HUES64 (cell line): Measurements from ENCODE around the gene KCNQ1.

Experiments
- H3K27ac ChIP-seq: 2 replicates; pipeline ENCODE4 v1.7.0; 2013; ENCODE audit warnings: low read depth, low read length, inconsistent platforms
- H3K27me3 ChIP-seq: 2 replicates; pipeline ENCODE4 v1.6.1; 2013; ENCODE audit warnings: mild to moderate bottlenecking, low read length; ENCODE audit not compliant: insufficient read depth
- H3K36me3 ChIP-seq: 2 replicates; pipeline ENCODE4 v1.6.1; 2013; ENCODE audit warnings: mild to moderate bottlenecking, low read length; ENCODE audit not compliant: insufficient read depth
- H3K4me1 ChIP-seq: 2 replicates; pipeline ENCODE4 v1.6.1; 2013; ENCODE audit warnings: mild to moderate bottlenecking, low read length, moderate library complexity; ENCODE audit not compliant: insufficient read depth
- H3K4me3 ChIP-seq: 2 replicates; pipeline ENCODE4 v1.5.1; 2013; ENCODE audit warnings: mild to moderate bottlenecking, low read length, moderate library complexity
- H3K9ac ChIP-seq: 2 replicates; pipeline ENCODE4 v1.6.1; 2013; ENCODE audit warnings: mild to moderate bottlenecking, low read depth, low read length
- H3K9me3 ChIP-seq: 2 replicates; pipeline ENCODE4 v1.6.1; 2013; ENCODE audit warnings: low read depth, low read length; ENCODE audit not compliant: insufficient read depth
- WGBS: fragments of 150-250, 120-280 bp; methylation state at CpG from one replicate; pipeline ENCODE4 v1.1.7; 2013; ENCODE audit warnings: missing lambda C conversion rate; 5-methylcytosine and 5-hydroxymethylcytosine counted together

Gene KCNQ1

DNA sequence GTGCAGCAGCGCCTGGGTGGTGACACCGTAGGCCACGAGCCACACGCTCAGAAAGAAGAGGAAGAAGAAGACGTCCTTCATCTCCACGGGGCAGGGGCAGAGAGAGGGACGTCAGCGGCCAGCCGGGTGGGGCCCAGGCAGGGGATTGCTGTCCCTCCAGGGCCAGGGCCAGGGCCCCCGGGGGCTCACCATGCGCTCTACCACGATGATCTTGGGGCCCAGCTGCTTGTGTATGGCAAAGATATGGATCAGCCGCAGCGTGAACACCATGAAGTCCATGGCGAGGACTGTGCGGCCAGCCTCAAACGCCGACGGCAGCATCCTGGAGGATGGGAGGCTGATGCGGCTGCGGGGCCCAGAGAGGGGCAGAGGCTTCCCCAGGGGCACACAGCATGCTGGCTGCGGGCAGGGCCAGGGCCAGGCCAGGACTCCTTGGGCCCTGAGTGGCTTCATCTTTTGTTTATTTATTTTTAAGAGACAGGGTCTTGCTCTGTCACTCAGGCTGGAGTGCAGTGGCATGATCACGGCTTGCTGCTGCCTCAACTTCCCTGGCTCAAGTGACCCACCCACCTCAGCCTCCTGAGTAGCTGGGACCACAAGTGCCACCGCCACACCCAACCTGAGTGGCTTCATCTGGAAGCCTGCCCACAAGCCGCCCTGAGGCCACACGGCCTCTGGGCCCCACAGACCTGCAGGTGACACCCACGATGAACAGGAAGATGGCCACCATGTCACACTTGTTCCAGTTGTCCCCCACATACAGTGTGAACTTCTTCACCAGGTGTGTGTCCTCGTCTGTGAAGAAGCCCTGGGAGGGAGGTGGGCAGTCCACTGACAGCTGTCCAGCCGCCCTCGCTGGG, 33.1 kb upstream of the KCNQ1 start:
- Histone ChIP-seq H3K36me3 (no peaks in the 10 kb centered on the region), H3K4me3 (no peak overlapping the region), H3K4me1 (no peaks in the 10 kb centered on the region), H3K9ac (no peak overlapping the region), H3K27ac (no peak overlapping the region), H3K9me3 (no peaks in the 10 kb centered on the region), H3K27me3 (no peaks in the 10 kb centered on the region)
- WGBS, result 93% methylated on average over 30 of the region's 30 CpGs

DNA sequence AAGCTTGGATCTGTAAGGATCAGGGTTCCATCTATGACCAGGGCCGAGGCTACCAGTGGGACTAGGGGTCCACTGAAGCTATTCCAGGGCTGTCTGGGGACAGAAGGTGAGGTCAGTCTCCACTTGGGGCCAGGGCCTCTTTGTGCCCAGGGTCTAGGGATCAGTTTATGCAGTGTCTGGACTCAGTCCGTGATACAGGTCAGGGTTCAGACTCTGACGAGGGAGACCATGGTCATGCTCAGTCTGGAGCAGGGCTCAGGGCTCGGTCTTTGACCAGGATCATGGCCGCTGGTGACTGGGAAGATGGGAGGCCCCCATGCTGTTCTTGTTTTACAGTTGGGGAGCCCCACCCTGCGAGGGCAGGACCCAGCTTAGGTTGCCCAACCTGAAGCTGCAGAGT, 32.5 kb upstream of the KCNQ1 start:
- Histone ChIP-seq H3K4me3 (no peak overlapping the region), H3K27ac (no peak overlapping the region), H3K27me3 (no peaks in the 10 kb centered on the region), H3K36me3 (no peaks in the 10 kb centered on the region), H3K9me3 (no peaks in the 10 kb centered on the region), H3K9ac (no peak overlapping the region), H3K4me1 (no peaks in the 10 kb centered on the region)
- WGBS, result 91% methylated on average over 6 of the region's 6 CpGs

DNA sequence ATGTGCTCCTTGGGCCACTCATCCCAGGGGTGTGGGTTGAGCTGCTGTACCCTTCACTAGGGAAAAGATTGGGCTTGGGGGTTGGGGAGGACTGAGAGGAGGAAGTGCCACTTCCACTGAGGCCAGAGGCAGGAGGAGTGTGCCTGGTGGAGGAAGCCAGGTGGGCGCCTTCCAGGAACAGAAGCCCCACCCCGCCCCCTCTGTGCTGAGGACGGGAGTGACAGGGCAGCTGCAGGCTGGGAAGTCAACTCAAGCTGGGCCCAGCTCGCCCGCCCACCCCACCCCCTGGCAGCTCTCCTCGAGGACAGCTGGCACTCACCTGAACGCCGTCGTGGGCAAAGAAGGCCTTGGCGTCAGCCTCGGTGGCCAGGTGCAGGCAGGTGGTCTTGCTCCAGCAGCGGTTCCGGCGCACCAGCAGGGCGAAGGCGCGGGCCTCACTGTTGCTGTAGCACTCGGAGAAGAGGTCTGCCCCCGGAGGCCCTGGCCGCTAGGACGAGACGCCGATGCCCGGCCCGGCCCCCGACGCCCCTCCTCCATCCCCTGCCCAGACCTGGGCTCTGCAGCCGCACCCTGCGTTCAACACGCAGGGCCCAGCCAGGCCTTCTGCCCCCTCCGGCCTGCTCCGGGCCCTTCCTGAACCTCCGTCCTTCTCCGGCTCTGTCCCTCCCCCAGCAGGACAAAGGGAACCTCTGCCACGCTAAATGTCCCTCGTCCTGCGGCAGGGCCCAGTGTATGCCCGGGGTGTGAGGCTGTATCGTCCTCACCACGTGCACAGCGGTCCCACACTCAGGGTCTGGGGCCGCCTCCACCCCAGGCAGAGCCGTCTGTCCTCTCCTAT, 30.8 kb upstream of the KCNQ1 start:
- Histone ChIP-seq H3K9ac (no peak overlapping the region), H3K27me3 (no peaks in the 10 kb centered on the region), H3K4me3 (no peak overlapping the region), H3K27ac (no peak overlapping the region), H3K36me3 (no peaks in the 10 kb centered on the region), H3K9me3 (no peaks in the 10 kb centered on the region), H3K4me1 (no peaks in the 10 kb centered on the region)
- 93% methylated on average over 43 of the region's 43 CpGs for WGBS

DNA sequence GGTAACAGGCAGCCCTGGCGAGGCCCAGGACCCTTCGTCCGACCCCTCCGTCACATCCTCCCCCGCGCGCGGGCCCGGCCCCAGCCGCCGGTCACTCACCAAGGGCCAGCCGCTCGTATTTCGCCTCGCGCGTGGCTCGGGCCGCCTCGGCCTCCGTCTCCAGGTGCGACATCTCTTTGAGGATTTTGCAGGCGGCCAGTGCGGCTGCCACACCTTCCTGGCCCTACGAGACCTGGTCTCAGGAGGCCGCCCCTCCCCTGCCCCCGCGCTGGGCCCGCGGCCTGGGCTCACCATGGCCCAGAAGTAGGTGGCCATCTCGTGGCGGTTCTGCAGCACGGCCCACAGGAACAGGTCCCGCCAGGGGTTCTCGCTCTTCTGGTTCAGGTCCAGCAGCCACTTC, 30.2 kb upstream of the KCNQ1 start:
- no peaks in the 10 kb centered on the region for H3K27me3 ChIP-seq
- no peak overlapping the region for H3K4me3 ChIP-seq
- no peaks in the 10 kb centered on the region for H3K36me3 ChIP-seq
- 90% methylated on average over 35 of the region's 35 CpGs for WGBS
- H3K27ac ChIP-seq, result no peak overlapping the region
- no peak overlapping the region for H3K9ac ChIP-seq
- H3K9me3 ChIP-seq, result no peaks in the 10 kb centered on the region
- no peaks in the 10 kb centered on the region for H3K4me1 ChIP-seq

DNA sequence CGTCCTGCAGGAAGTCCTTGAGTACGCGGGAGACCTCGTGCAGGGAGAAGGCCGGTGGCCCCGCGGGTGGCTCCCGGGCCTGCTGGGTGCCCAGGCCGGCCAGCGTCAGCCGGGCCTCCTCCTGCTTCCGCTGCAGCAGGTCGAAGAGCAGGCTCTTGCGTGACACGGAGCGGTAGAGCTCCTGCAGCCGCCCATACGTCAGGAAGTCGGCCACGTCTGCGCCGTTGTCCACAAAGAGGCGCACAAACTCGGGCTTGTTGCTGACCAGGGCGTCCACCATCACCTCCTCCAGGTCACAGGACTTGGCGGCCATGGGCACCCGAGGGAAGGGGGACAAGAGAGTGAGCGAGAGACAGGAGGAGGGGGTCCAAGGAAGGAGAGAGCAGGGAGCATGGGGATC, 29.6 kb upstream of the KCNQ1 start:
- Histone ChIP-seq H3K9me3 (no peaks in the 10 kb centered on the region), H3K36me3 (no peaks in the 10 kb centered on the region), H3K4me1 (no peaks in the 10 kb centered on the region), H3K9ac (no peak overlapping the region), H3K4me3 (no peak overlapping the region), H3K27ac (no peak overlapping the region), H3K27me3 (no peaks in the 10 kb centered on the region)
- WGBS, result 95% methylated on average over 28 of the region's 28 CpGs

DNA sequence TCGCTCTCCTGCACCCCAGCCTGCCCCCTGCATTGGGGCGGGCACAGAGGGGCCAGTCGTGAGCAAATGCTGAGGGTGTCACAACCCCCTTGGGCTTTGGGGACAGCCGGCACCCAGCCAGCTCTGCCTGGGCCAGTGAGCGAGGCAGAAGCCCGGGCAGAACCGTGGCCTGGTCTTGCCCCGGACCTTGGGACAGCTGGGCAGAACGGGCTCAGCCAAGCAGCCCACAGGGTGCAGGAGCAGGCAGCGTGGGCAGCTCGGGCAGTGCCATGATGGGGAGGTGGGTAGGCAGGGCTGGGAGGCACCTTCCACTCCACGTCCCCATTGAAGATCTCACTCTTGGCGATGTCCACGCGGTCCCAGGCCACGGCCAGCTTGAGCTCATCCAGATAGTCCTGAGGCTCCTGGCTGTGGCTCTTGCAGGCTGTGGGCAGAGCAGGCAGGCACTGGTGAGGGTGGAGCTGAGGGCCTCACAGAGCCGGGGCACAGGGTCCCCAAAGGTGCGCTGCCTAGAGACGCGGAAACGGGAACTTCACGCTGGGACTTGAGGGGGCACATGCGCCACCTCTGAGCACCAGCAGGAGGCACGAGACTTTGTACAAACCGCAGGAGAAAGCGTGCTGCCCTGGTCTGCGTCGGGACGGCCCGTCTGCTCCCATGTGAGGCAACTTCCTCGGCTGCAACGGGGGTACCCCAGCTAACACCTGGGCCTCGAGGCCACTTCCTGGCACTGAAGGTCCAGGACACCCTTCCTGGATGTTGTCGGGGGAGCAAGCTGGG, 29.0 kb upstream of the KCNQ1 start:
- H3K4me3 ChIP-seq, result no peak overlapping the region
- no peaks in the 10 kb centered on the region for H3K4me1 ChIP-seq
- no peak overlapping the region for H3K27ac ChIP-seq
- WGBS, result 94% methylated on average over 34 of the region's 34 CpGs
- H3K9ac ChIP-seq, result no peak overlapping the region
- H3K27me3 ChIP-seq, result no peaks in the 10 kb centered on the region
- no peaks in the 10 kb centered on the region for H3K36me3 ChIP-seq
- H3K9me3 ChIP-seq, result no peaks in the 10 kb centered on the region

DNA sequence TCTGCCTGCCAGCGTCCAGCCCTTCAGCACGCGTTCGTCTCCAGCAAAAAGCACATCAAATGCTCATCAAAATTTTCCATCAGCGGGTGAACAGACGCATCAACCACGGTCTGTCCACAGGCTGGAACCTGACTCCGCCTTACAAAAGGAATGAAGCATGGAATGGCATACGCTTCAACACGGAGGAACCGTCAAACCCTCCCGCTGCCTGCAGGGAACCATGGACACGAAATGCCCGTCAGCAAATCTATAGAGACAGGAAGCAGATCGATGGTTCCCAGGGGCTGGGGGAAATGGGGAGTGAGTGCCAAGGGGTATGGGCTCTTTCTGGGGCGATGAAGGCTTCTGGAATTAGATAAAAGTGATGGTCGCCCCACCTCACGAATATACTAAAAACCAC, 28.0 kb upstream of the KCNQ1 start:
- no peaks in the 10 kb centered on the region for H3K27me3 ChIP-seq
- H3K27ac ChIP-seq, result no peak overlapping the region
- H3K4me3 ChIP-seq, result no peak overlapping the region
- 92% methylated on average over 18 of the region's 18 CpGs for WGBS
- no peak overlapping the region for H3K9ac ChIP-seq
- no peaks in the 10 kb centered on the region for H3K36me3 ChIP-seq
- H3K4me1 ChIP-seq, result no peaks in the 10 kb centered on the region
- no peaks in the 10 kb centered on the region for H3K9me3 ChIP-seq

DNA sequence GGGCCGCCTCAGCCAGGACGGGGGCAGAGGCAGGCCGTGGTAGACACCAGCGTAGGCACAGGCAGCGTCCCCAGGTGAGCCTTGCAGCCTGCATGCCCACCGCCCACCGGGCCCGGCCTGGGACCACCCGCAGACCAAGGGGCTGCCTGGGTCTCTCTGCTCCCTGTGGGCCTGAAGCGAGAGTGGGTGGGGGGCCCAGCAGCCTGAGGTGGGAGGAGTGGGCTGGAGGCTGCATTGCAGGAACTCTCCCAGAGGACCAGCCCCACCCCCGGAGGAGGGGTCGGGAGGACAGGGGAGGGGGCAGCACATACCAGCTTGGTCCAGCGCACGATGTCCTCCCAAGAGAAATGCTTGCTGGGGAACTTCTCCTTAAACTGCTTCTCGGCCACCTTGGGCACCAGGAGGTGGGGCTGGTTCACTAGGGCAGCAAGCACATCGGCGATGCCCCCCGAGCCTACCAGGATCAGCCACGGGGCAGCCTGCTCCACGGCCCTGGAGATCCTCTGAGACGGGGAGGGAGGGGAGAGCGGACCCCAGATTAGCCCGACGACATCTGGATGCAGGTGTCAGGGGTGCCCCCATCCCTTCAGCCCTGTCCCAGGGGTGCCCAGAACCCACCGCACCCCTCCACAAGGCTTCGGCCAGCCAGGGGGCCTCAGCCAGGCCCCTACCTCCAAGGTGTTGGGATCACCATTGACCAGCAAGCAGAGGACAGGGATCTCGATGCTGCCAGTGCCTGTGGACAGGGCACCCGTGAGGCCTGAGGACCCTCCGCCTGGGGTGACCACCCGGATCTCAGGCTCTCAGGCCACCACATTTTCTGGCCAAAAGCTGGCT, 26.7 kb upstream of the KCNQ1 start:
- no peaks in the 10 kb centered on the region for H3K27me3 ChIP-seq
- H3K9ac ChIP-seq, result no peak overlapping the region
- 91% methylated on average over 30 of the region's 30 CpGs for WGBS
- H3K36me3 ChIP-seq, result no peaks in the 10 kb centered on the region
- H3K4me3 ChIP-seq, result no peak overlapping the region
- H3K4me1 ChIP-seq, result no peaks in the 10 kb centered on the region
- H3K27ac ChIP-seq, result no peak overlapping the region
- H3K9me3 ChIP-seq, result no peaks in the 10 kb centered on the region

DNA sequence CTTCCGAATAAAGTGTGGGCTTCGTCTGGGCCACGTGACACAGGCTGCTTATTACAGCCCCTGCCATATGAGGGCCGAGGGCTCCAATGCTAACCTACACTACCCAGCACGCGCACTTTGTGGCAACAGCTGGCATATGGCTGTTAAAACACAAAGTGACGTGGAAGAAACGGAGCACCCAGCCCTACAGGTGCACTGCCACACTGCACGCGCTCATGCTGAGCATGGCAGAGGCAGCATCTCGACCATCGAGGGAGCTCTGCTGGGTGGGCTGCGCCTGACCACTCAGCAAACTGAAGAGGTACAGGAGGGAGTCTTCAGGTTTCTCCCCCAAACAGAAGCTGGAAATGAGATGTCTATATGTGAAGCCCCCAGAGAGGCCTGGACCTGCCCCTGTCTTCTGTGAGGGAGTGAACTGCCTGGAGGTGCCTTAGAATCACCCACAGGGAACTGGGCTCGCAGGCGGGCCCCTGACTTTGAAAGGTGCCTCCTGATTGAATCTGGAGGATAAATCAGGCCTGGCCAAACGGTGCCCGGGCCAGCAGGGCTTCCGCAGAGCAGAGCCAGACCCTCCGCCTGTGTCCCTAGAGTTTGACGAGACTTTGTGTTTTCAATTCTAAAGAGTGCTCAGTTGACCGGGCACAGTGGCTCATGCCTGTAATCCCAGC, 26.0 kb upstream of the KCNQ1 start:
- H3K27ac ChIP-seq, result no peak overlapping the region
- WGBS, result 89% methylated on average over 21 of the region's 21 CpGs
- H3K36me3 ChIP-seq, result no peaks in the 10 kb centered on the region
- no peaks in the 10 kb centered on the region for H3K4me1 ChIP-seq
- H3K9ac ChIP-seq, result no peak overlapping the region
- H3K27me3 ChIP-seq, result no peaks in the 10 kb centered on the region
- H3K4me3 ChIP-seq, result no peak overlapping the region
- H3K9me3 ChIP-seq, result no peaks in the 10 kb centered on the region
